H9 (cell line): Measurements from ENCODE around the gene MED27. TPM values are rescaled to one million over a fixed set of nuclear protein-coding genes. Genes with fewer than 3 reads are reported as not detected.

Experiments
- DNase-seq: peaks from one replicate; pipeline ENCODE4 v3.0.0-alpha.2; 2017
- H2AFZ ChIP-seq: one replicate; pipeline ENCODE4 v1.6.1; 2013; ENCODE audit warnings: mild to moderate bottlenecking, low read length, control low read depth, moderate library complexity
- H2AK5ac ChIP-seq: 2 replicates; pipeline ENCODE4 v1.6.1; 2013; ENCODE audit warnings: low read length, control low read depth, mixed read lengths; ENCODE audit not compliant: insufficient read length
- H2BK120ac ChIP-seq: one replicate; pipeline ENCODE4 v1.6.1; 2013; ENCODE audit warnings: low read depth, mild to moderate bottlenecking, low read length, control low read depth, inconsistent platforms; ENCODE audit not compliant: poor library complexity, severe bottlenecking
- H2BK12ac ChIP-seq: 2 replicates; pipeline ENCODE4 v1.6.1; 2013; ENCODE audit warnings: low read length, control low read depth, mixed read lengths, low read depth; ENCODE audit not compliant: insufficient read length
- H2BK15ac ChIP-seq: 2 replicates; pipeline ENCODE4 v1.6.1; 2013; ENCODE audit warnings: low read depth, low read length, control low read depth
- H2BK20ac ChIP-seq: one replicate; pipeline ENCODE4 v1.6.1; 2013; ENCODE audit warnings: low read depth, mild to moderate bottlenecking, low read length, control low read depth, inconsistent platforms; ENCODE audit not compliant: poor library complexity, severe bottlenecking
- H2BK5ac ChIP-seq: 2 replicates; pipeline ENCODE4 v1.6.1; 2013; ENCODE audit warnings: low read length, control low read depth, mixed read lengths; ENCODE audit not compliant: insufficient read length
- H3K14ac ChIP-seq: 2 replicates; pipeline ENCODE4 v1.6.1; 2013; ENCODE audit warnings: low read length, control low read depth; ENCODE audit not compliant: insufficient read depth
- H3K18ac ChIP-seq: 2 replicates; pipeline ENCODE4 v1.6.1; 2013; ENCODE audit warnings: low read depth, mild to moderate bottlenecking, mixed read lengths, low read length, control low read depth; ENCODE audit not compliant: insufficient read length
- H3K23ac ChIP-seq: 2 replicates; pipeline ENCODE4 v1.6.1; 2013; ENCODE audit warnings: low read length, control low read depth, mixed read lengths, low read depth; ENCODE audit not compliant: insufficient read length
- H3K23me2 ChIP-seq: 2 replicates; pipeline ENCODE4 v1.6.1; 2013; ENCODE audit warnings: low read depth, mild to moderate bottlenecking, mixed read lengths, low read length, control low read depth; ENCODE audit not compliant: insufficient read length, poor library complexity, severe bottlenecking
- H3K27ac ChIP-seq: 2 replicates; pipeline ENCODE4 v1.5.1; 2013; ENCODE audit warnings: low read length, control low read depth, mixed read lengths, low read depth; ENCODE audit not compliant: insufficient read length
- H3K27me3 ChIP-seq: 2 replicates; pipeline ENCODE4 v1.6.1; 2013; ENCODE audit warnings: low read length, control low read depth, inconsistent platforms; ENCODE audit not compliant: insufficient read depth
- H3K4ac ChIP-seq: 2 replicates; pipeline ENCODE4 v1.6.1; 2013; ENCODE audit warnings: low read depth, mild to moderate bottlenecking, control low read depth, inconsistent platforms, low read length, moderate library complexity
- H3K4me1 ChIP-seq: 2 replicates; pipeline ENCODE4 v1.6.1; 2013; ENCODE audit warnings: low read length, control low read depth, inconsistent platforms; ENCODE audit not compliant: insufficient read depth
- H3K4me2 ChIP-seq: 2 replicates; pipeline ENCODE4 v1.6.1; 2013; ENCODE audit warnings: low read length, control low read depth, mixed read lengths; ENCODE audit not compliant: insufficient read length, insufficient read depth
- H3K56ac ChIP-seq: 2 replicates; pipeline ENCODE4 v1.6.1; 2013; ENCODE audit warnings: low read depth, mild to moderate bottlenecking, mixed read lengths, low read length, control low read depth; ENCODE audit not compliant: insufficient read length
- H3K79me1 ChIP-seq: 2 replicates; pipeline ENCODE4 v1.6.1; 2013; ENCODE audit warnings: low read depth, mild to moderate bottlenecking, moderate library complexity, low read length, control low read depth, inconsistent platforms; ENCODE audit not compliant: insufficient read depth, poor library complexity, severe bottlenecking
- H3K79me2 ChIP-seq: 2 replicates; pipeline ENCODE4 v1.6.1; 2013; ENCODE audit warnings: low read length, control low read depth, inconsistent platforms; ENCODE audit not compliant: insufficient read depth
- H3K9ac ChIP-seq: 2 replicates; pipeline ENCODE4 v1.6.1; 2013; ENCODE audit warnings: low read length, control low read depth, mixed read lengths; ENCODE audit not compliant: insufficient read length; ENCODE audit errors: extremely low read depth
- H3K9me3 ChIP-seq: one replicate; pipeline ENCODE4 v1.6.1; 2013; ENCODE audit warnings: low read depth, low read length, inconsistent platforms; ENCODE audit not compliant: control insufficient read depth
- H3T11ph ChIP-seq: one replicate; pipeline ENCODE4 v1.6.1; 2013; ENCODE audit warnings: mild to moderate bottlenecking, low read length, control low read depth, inconsistent platforms
- H4K20me1 ChIP-seq: one replicate; pipeline ENCODE4 v1.6.1; 2013; ENCODE audit not compliant: control insufficient read depth, insufficient read length, insufficient read depth
- H4K5ac ChIP-seq: 2 replicates; pipeline ENCODE4 v1.6.1; 2013; ENCODE audit warnings: low read depth, mild to moderate bottlenecking, mixed read lengths, low read length, control low read depth; ENCODE audit not compliant: insufficient read length
- H4K8ac ChIP-seq: replicated peaks from 2 replicates; pipeline ENCODE4 v1.6.1; 2013; ENCODE audit warnings: low read length, control low read depth, mixed read lengths, low read depth; ENCODE audit not compliant: insufficient read length
- H4K91ac ChIP-seq: 2 replicates; pipeline ENCODE4 v1.6.1; 2013; ENCODE audit warnings: low read depth, mild to moderate bottlenecking, moderate library complexity, mixed read lengths, low read length, control low read depth; ENCODE audit not compliant: insufficient read length
- H3K27ac Mint-ChIP-seq, 3 experiments: 2 replicates in 2 of 3; 3 replicates in 1 of 3; pipeline ENCODE4 v1.8.0; 2020 to 2021; ENCODE audit warnings: mixed read lengths in 3 of 3, mild to moderate bottlenecking in 1 of 3, moderate library complexity in 1 of 3
- H3K27me3 Mint-ChIP-seq: 2 replicates; pipeline ENCODE4 v1.8.0; 2021; ENCODE audit warnings: low read depth, mild to moderate bottlenecking, moderate library complexity, mixed read lengths
- H3K36me3 Mint-ChIP-seq, 3 experiments: 2 replicates in 2 of 3; 3 replicates in 1 of 3; pipeline ENCODE4 v1.8.0; 2020 to 2021; ENCODE audit warnings: low read depth in 3 of 3, mixed read lengths in 3 of 3; ENCODE audit not compliant: insufficient read depth in 1 of 3
- H3K4me1 Mint-ChIP-seq, 2 experiments: 2 replicates each; pipeline ENCODE4 v1.8.0; 2020; ENCODE audit warnings: mixed read lengths in 2 of 2
- H3K4me3 Mint-ChIP-seq, 2 experiments: 2 replicates in 1 of 2; 3 replicates in 1 of 2; pipeline ENCODE4 v1.8.0; 2020 to 2021; ENCODE audit warnings: mild to moderate bottlenecking in 2 of 2, mixed read lengths in 2 of 2, moderate library complexity in 1 of 2
- H3K9me3 Mint-ChIP-seq, 2 experiments: 2 replicates in 1 of 2; 3 replicates in 1 of 2; pipeline ENCODE4 v1.8.0; 2020; ENCODE audit warnings: mild to moderate bottlenecking in 2 of 2, mixed read lengths in 2 of 2, moderate library complexity in 1 of 2
- WGBS: extraction: QIAGEN DNeasy Blood & Tissue Kit; methylation state at CpG from one replicate; pipeline ENCODE4 v1.1.7; 2013; ENCODE audit warnings: missing lambda C conversion rate, low lambda C conversion rate, mixed read lengths; ENCODE audit not compliant: insufficient read length; ENCODE audit errors: extremely low coverage; 5-methylcytosine and 5-hydroxymethylcytosine counted together
- total RNA-seq: library from RNA; stranded (reverse); gene quantifications from 2 replicates; pipeline ENCODE4 v1.2.1, GENCODE V29; 2021
- TF ChIP-seq, protein P1 (sequence below): fragments of 200-600 bp; sonication (generic); conservative IDR thresholded peaks from 3 replicates; pipeline ENCODE4 v1.8.0; 2021; ENCODE audit warnings: antibody characterized with exemption, mild to moderate bottlenecking

Gene MED27
- total RNA-seq, 1 experiment from 2014 or later: 33.5 TPM

DNA sequence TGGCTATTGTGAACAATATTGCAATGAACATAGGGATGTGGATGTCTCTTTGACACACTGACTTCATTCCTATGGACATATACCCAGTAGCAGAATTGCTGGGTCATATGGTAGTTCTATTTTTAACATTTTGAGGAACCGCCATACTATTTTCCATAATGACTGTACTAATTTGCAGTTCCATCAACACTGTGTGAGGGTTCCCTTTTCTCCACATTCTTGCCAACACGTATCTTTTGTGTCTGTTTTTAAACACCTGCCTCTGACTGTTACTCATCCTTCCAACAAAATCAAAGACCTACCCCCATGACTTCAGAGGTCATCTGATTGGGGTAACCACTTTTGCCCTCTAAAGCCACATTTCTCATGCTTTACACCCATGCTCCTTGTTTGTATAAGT, 133.5 kb downstream of the MED27 start:
- Histone ChIP-seq H3K27me3 (no peaks in the 10 kb centered on the region), H3T11ph (no peak overlapping the region), H4K8ac (no peak overlapping the region), H3K14ac (no peak overlapping the region), H3K27ac (no peak overlapping the region), H4K20me1 (no peaks in the 10 kb centered on the region), H4K5ac (no peak overlapping the region), H2BK20ac (no peak overlapping the region), H3K4me2 (no peak overlapping the region), H3K79me1 (no peaks in the 10 kb centered on the region), H2BK15ac (no peak overlapping the region; the same call in 1 of the 2 replicates), H3K9me3 (no peaks in the 10 kb centered on the region), H3K79me2 (no peaks in the 10 kb centered on the region; the same call in 1 of the 2 replicates), H2AK5ac (no peak overlapping the region), H3K9ac (no peak overlapping the region), H3K23ac (no peak overlapping the region), H2AFZ (no peak overlapping the region), H2BK5ac (no peak overlapping the region), H2BK12ac (no peak overlapping the region), H3K56ac (no peak overlapping the region), H3K18ac (no peak overlapping the region), H2BK120ac (no peak overlapping the region), H4K91ac (no peak overlapping the region), H3K4me1 (peaks cover 16% of the 10 kb centered on the region), H3K4ac (no peak overlapping the region), H3K23me2 (no peaks in the 10 kb centered on the region)
- Mint-ChIP-seq H3K9me3 (no peaks in the 10 kb centered on the region), H3K27ac (no peak overlapping the region; a peak in 1 of 7 replicates), H3K4me3 (no peak overlapping the region), H3K36me3 (no peaks in the 10 kb centered on the region), H3K27me3 (no peaks in the 10 kb centered on the region), H3K4me1 (peaks cover 22 to 26% of the 10 kb centered on the region in 2 experiments)
- WGBS: no CpG with 5 or more reads among the region's 2 CpGs
- TF ChIP-seq, protein P1, sequence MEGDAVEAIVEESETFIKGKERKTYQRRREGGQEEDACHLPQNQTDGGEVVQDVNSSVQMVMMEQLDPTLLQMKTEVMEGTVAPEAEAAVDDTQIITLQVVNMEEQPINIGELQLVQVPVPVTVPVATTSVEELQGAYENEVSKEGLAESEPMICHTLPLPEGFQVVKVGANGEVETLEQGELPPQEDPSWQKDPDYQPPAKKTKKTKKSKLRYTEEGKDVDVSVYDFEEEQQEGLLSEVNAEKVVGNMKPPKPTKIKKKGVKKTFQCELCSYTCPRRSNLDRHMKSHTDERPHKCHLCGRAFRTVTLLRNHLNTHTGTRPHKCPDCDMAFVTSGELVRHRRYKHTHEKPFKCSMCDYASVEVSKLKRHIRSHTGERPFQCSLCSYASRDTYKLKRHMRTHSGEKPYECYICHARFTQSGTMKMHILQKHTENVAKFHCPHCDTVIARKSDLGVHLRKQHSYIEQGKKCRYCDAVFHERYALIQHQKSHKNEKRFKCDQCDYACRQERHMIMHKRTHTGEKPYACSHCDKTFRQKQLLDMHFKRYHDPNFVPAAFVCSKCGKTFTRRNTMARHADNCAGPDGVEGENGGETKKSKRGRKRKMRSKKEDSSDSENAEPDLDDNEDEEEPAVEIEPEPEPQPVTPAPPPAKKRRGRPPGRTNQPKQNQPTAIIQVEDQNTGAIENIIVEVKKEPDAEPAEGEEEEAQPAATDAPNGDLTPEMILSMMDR: no peak
- no peak for DNase-seq
